ENCODE results near the gene SLC1A2. TPM values are rescaled to one million over a fixed set of nuclear protein-coding genes. Genes with fewer than 3 reads are reported as not detected.

The SLC1A2 gene
- total RNA-seq, 4 donors from 2014 or later, result 0.17 to 0.69 (median 0.37) TPM

DNA sequence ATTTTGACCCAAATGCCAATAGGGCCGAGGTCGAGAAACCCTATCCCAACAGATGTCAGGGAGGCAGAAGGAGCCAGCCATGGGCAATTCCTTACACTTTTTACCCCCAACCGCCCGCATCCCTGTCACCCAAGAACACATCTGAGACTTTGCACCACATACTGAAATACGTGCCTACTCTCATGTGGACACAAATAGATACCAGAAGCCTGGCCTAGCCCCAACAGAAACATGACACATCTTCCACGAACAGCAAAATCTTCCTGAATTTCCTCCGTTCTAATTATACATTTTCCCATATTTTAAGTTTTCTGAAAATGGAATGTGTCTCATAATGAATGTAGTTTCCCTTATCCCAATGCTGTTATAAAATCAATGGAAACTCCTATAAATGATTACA, 64.7 kb downstream of the SLC1A2 start:
- no peak overlapping the region for H3K4me3 ChIP-seq
- no peak for DNase-seq (ENCODE audit: extremely low spot score)
- H3K36me3 ChIP-seq, result no peaks in the 10 kb centered on the region
- H3K9me3 ChIP-seq, result no peaks in the 10 kb centered on the region
- 76% methylated on average over 7 of the region's 7 CpGs for WGBS
- H3K27me3 ChIP-seq, result no peaks in the 10 kb centered on the region
- H3K4me1 ChIP-seq, result peaks cover 19 to 31% (median 30%) of the 10 kb centered on the region in 4 donors
- intact Hi-C loops (cut with DNase I), result no loop called here
- TF ChIP-seq POLR2AphosphoS5 (IDR thresholded peaks at IDR 0.05) (no peak), POLR2A (IDR thresholded peaks at IDR 0.05; ENCODE audit: low read depth) (no peak), EP300 (IDR thresholded peaks at IDR 0.05) (no peak)
- TF ChIP-seq, protein P1, sequence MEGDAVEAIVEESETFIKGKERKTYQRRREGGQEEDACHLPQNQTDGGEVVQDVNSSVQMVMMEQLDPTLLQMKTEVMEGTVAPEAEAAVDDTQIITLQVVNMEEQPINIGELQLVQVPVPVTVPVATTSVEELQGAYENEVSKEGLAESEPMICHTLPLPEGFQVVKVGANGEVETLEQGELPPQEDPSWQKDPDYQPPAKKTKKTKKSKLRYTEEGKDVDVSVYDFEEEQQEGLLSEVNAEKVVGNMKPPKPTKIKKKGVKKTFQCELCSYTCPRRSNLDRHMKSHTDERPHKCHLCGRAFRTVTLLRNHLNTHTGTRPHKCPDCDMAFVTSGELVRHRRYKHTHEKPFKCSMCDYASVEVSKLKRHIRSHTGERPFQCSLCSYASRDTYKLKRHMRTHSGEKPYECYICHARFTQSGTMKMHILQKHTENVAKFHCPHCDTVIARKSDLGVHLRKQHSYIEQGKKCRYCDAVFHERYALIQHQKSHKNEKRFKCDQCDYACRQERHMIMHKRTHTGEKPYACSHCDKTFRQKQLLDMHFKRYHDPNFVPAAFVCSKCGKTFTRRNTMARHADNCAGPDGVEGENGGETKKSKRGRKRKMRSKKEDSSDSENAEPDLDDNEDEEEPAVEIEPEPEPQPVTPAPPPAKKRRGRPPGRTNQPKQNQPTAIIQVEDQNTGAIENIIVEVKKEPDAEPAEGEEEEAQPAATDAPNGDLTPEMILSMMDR (IDR thresholded peaks at IDR 0.05), result no peak
- no peak overlapping the region for H3K27ac ChIP-seq (replicated peaks in 1 of 4)

GRCh38 chr11:35352077-35352888, 67.1 kb downstream of the SLC1A2 start:
- no peaks in the 10 kb centered on the region for H3K9me3 ChIP-seq
- DNase-seq (ENCODE audit: extremely low spot score), result no peak
- no peaks in the 10 kb centered on the region for H3K27me3 ChIP-seq
- H3K36me3 ChIP-seq, result no peaks in the 10 kb centered on the region
- H3K27ac ChIP-seq (replicated peaks in 1 of 4), result peak overlapping the region in 1 of 4 donors; percentile 19
- WGBS, result 40% methylated on average over 3 of the region's 3 CpGs
- no peak overlapping the region for H3K4me3 ChIP-seq
- intact Hi-C loops (cut with DNase I), result no loop called here
- peaks cover 14 to 20% (median 18%) of the 10 kb centered on the region in 4 donors for H3K4me1 ChIP-seq
- TF ChIP-seq, protein P1 (IDR thresholded peaks at IDR 0.05), result no peak
- TF ChIP-seq POLR2A (IDR thresholded peaks at IDR 0.05; ENCODE audit: low read depth), result no peak
- no peak for TF ChIP-seq EP300 (IDR thresholded peaks at IDR 0.05)
- no peak for TF ChIP-seq POLR2AphosphoS5 (IDR thresholded peaks at IDR 0.05)

- intact Hi-C loops (cut with DNase I), result no loop called here
- Histone ChIP-seq H3K4me3 (no peak overlapping the region), H3K27ac (replicated peaks in 1 of 4) (no peak overlapping the region), H3K9me3 (no peaks in the 10 kb centered on the region), H3K4me1 (peaks cover 21 to 35% (median 27%) of the 10 kb centered on the region in 4 donors), H3K36me3 (no peaks in the 10 kb centered on the region), H3K27me3 (no peaks in the 10 kb centered on the region)
- no peak for TF ChIP-seq POLR2A (IDR thresholded peaks at IDR 0.05; ENCODE audit: low read depth)
- TF ChIP-seq, protein P1 (IDR thresholded peaks at IDR 0.05), result no peak
- TF ChIP-seq POLR2AphosphoS5 (IDR thresholded peaks at IDR 0.05), result no peak
- TF ChIP-seq EP300 (IDR thresholded peaks at IDR 0.05), result no peak
- 95% methylated on average over 4 of the region's 4 CpGs for WGBS
- no peak for DNase-seq (ENCODE audit: extremely low spot score)
Observed at GRCh38 chr11:35349897-35350296, 69.5 kb downstream of the SLC1A2 start.

- no peak for DNase-seq (ENCODE audit: extremely low spot score)
- Histone ChIP-seq H3K9me3 (no peaks in the 10 kb centered on the region), H3K4me3 (no peak overlapping the region), H3K36me3 (no peaks in the 10 kb centered on the region), H3K4me1 (peaks cover 21 to 40% (median 27%) of the 10 kb centered on the region in 4 donors), H3K27me3 (no peaks in the 10 kb centered on the region), H3K27ac (replicated peaks in 1 of 4) (no peak overlapping the region)
- WGBS, result 89% methylated on average over 10 of the region's 10 CpGs
- TF ChIP-seq EP300 (IDR thresholded peaks at IDR 0.05), result no peak
- no peak for TF ChIP-seq POLR2A (IDR thresholded peaks at IDR 0.05; ENCODE audit: low read depth)
- TF ChIP-seq POLR2AphosphoS5 (IDR thresholded peaks at IDR 0.05), result no peak
- TF ChIP-seq, protein P1 (IDR thresholded peaks at IDR 0.05), result no peak
- intact Hi-C loops (cut with DNase I), result no loop called here
Observed at GRCh38 chr11:35348898-35349687, 70.3 kb downstream of the SLC1A2 start.
